Measurements from ENCODE around the gene SLC25A51. TPM values are rescaled to one million over a fixed set of nuclear protein-coding genes. Genes with fewer than 3 reads are reported as not detected.
A peak's percentile ranks its signal among the peaks of the same experiment; 100 is the strongest.
"Not testable (repeated sequence)": the region's sequence is repeated elsewhere in the genome, so short reads cannot be mapped to it uniquely, and the experiment has no call there.

Gene SLC25A51
- total RNA-seq, 2 donors from 2014 or later, result 30.3 to 32.4 TPM

- H3K27me3 Mint-ChIP-seq (ENCODE audit: low read depth), result no peaks in the 10 kb centered on the region
- no peak overlapping the region for H3K4me3 Mint-ChIP-seq
- no peaks in the 10 kb centered on the region for H3K9me3 Mint-ChIP-seq
- H3K36me3 Mint-ChIP-seq (ENCODE audit: insufficient read depth in 2 of 2), result no peaks in the 10 kb centered on the region
- H3K27ac Mint-ChIP-seq, result no peak overlapping the region
- peaks cover 6% of the 10 kb centered on the region for H3K4me1 Mint-ChIP-seq (ENCODE audit: low read depth)
- ATAC-seq (replicated peaks in 1 of 2), result no peak
- DNase-seq, result no peak
Observed at GRCh38 chr9:37911271-37911681, 7.3 kb upstream of the SLC25A51 start.

- DNase-seq (no peak), ATAC-seq (replicated peaks in 1 of 2) (no peak)
- no peaks in the 10 kb centered on the region for H3K9me3 Mint-ChIP-seq
- H3K36me3 Mint-ChIP-seq (ENCODE audit: insufficient read depth in 2 of 2), result no peaks in the 10 kb centered on the region
- H3K27ac Mint-ChIP-seq, result no peak overlapping the region
- no peak overlapping the region for H3K4me3 Mint-ChIP-seq
- H3K27me3 Mint-ChIP-seq (ENCODE audit: low read depth), result no peaks in the 10 kb centered on the region
- H3K4me1 Mint-ChIP-seq (ENCODE audit: low read depth), result peaks cover 6% of the 10 kb centered on the region
Observed at GRCh38 chr9:37910271-37910670, 6.3 kb upstream of the SLC25A51 start.

- H3K9me3 Mint-ChIP-seq; H3K36me3 Mint-ChIP-seq (ENCODE audit: insufficient read depth in 2 of 2); H3K27ac Mint-ChIP-seq; DNase-seq; H3K4me1 Mint-ChIP-seq (ENCODE audit: low read depth); ATAC-seq (replicated peaks in 1 of 2); H3K4me3 Mint-ChIP-seq; H3K27me3 Mint-ChIP-seq (ENCODE audit: low read depth): not testable (repeated sequence)
Observed at GRCh38 chr9:37909836-37910235, 5.9 kb upstream of the SLC25A51 start.

- Mint-ChIP-seq H3K4me1 (ENCODE audit: low read depth) (peaks cover 13% of the 10 kb centered on the region), H3K27ac (no peak overlapping the region), H3K9me3 (no peaks in the 10 kb centered on the region), H3K36me3 (ENCODE audit: insufficient read depth in 2 of 2) (no peaks in the 10 kb centered on the region), H3K27me3 (ENCODE audit: low read depth) (no peaks in the 10 kb centered on the region), H3K4me3 (no peak overlapping the region)
- DNase-seq (no peak), ATAC-seq (replicated peaks in 1 of 2) (no peak)
Observed at GRCh38 chr9:37909326-37909725, 5.4 kb upstream of the SLC25A51 start.

DNA sequence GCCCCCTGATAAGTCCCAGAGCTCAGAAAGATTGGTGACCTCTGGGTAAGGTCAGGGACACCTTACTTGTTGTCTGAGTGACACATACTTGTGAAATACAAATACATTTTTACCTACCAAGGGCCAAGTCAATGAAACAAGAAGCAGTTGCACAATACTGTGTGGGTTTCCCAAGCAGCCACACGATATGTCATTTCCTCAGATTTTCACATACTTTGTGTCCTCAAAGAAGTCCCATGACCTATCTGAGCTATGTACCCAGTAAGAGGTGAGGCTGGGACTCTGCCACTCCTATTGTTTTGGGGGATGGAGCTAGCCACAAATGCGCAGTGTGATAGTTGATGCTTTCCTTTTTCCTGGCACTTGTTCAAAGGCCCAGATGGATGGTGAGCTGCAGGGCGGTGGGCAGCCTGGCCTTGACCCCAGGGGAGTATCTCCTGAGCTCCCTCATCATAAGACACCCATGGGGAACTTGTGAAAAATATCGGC is 4.8 kb upstream of the SLC25A51 start:
- ATAC-seq (replicated peaks in 1 of 2) (no peak), DNase-seq (no peak)
- Mint-ChIP-seq H3K4me1 (ENCODE audit: low read depth) (peaks cover 14% of the 10 kb centered on the region), H3K36me3 (ENCODE audit: insufficient read depth in 2 of 2) (no peaks in the 10 kb centered on the region), H3K4me3 (no peak overlapping the region), H3K27ac (no peak overlapping the region), H3K27me3 (ENCODE audit: low read depth) (no peaks in the 10 kb centered on the region), H3K9me3 (no peaks in the 10 kb centered on the region)

DNA sequence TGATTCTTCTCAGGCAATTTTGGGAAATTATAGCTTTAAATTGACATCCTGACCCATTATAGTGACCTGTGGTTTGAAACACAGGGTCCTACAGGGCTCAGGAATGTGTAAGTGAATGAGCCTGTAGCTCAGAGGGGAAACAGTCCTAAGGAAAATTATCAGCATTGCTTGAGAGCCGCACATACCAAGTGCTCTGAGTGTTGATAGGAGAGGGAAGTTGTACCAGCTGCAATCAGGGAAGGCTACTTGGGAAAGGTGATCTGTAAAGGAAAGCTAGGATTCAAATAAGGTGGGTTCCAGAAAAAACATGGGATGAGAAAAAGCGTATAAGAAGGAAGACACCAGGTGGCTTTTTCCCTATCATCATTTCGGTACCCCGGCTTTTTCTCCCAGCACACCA is 4.4 kb upstream of the SLC25A51 start:
- ATAC-seq (replicated peaks in 1 of 2), result no peak
- no peak overlapping the region for H3K27ac Mint-ChIP-seq
- no peaks in the 10 kb centered on the region for H3K27me3 Mint-ChIP-seq (ENCODE audit: low read depth)
- no peaks in the 10 kb centered on the region for H3K9me3 Mint-ChIP-seq
- H3K4me3 Mint-ChIP-seq, result no peak overlapping the region
- DNase-seq, result no peak
- H3K36me3 Mint-ChIP-seq (ENCODE audit: insufficient read depth in 2 of 2), result no peaks in the 10 kb centered on the region
- peaks cover 10% of the 10 kb centered on the region for H3K4me1 Mint-ChIP-seq (ENCODE audit: low read depth)

DNA sequence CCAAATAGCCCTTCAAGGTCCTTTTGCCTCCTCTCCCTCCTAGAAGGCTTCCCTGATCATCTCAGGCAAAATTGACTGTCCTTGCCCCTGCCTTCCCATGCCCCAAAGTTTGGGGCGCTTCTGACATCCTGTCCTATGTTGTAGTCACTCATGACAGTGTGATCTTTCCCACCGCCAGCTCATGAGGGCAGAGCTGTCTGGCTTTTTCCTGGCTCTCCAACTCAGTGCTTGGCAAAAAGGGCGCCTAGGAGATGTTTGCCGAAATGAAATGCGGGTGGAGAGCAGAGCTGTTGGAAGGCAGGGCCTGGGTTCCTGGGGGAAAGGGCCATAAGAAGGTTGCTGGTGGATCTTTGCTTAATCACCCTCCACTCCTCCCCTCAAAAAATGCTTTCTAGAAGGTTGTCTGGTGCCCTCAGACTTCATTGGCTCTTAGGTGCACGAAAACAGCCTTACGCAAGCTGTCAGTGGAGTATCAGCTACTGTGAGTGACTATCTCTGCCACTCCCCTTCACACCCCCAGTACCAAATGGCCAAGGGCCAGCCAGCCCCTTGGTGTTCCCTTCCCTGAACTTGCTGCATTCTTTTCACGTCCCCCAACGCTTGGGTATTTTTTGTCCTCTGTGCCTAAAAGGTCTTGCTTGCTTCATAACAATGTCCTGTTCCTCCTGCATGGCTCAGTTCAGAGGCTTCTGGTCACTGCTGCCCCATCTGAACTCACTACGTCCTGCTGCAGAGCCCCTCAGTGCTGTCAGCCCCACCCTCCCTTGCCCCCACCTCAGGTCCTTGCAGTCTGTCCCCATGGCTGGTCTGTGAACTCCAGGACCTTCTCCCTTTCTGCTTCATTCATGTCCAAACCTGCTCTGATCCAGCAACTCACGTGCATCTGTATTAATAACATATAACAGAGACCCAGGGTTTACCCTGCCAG is 2.6 kb upstream of the SLC25A51 start:
- no peak for DNase-seq
- no peaks in the 10 kb centered on the region for H3K9me3 Mint-ChIP-seq
- peaks cover 26% of the 10 kb centered on the region for H3K4me1 Mint-ChIP-seq (ENCODE audit: low read depth)
- H3K4me3 Mint-ChIP-seq, result peak overlapping the region in 1 of 2 donors; percentile 9
- H3K27me3 Mint-ChIP-seq (ENCODE audit: low read depth), result no peaks in the 10 kb centered on the region
- no peak for ATAC-seq (replicated peaks in 1 of 2)
- no peaks in the 10 kb centered on the region for H3K36me3 Mint-ChIP-seq (ENCODE audit: insufficient read depth in 2 of 2)
- no peak overlapping the region for H3K27ac Mint-ChIP-seq

DNA sequence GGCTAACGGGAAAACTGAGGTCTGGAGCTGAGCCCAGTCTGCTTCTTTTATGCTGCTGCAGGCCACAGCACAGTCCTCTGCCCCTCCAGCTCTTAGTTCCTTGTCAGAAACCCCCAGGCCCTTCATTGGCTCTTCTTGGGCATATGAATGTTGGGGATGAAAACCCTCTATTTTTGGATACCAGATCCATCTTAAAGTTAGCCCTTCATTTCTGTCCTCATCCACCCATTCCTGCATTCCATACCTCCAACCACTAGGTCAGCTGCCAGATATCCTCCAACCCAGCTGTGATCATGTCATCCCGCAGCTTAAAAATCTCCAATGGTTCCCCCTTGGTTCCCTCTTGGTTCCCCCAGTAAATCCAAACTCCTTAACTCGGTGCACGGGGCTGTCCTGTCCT is 1.8 kb upstream of the SLC25A51 start:
- no peaks in the 10 kb centered on the region for H3K27me3 Mint-ChIP-seq (ENCODE audit: low read depth)
- ATAC-seq (replicated peaks in 1 of 2) (no peak), DNase-seq (no peak)
- no peak overlapping the region for H3K27ac Mint-ChIP-seq
- peaks cover 28% of the 10 kb centered on the region for H3K4me1 Mint-ChIP-seq (ENCODE audit: low read depth)
- H3K9me3 Mint-ChIP-seq, result no peaks in the 10 kb centered on the region
- H3K4me3 Mint-ChIP-seq, result peak overlapping the region in 1 of 2 donors; percentile 9
- peaks cover 0 to 1% of the 10 kb centered on the region in 2 donors for H3K36me3 Mint-ChIP-seq (ENCODE audit: insufficient read depth in 2 of 2)

DNA sequence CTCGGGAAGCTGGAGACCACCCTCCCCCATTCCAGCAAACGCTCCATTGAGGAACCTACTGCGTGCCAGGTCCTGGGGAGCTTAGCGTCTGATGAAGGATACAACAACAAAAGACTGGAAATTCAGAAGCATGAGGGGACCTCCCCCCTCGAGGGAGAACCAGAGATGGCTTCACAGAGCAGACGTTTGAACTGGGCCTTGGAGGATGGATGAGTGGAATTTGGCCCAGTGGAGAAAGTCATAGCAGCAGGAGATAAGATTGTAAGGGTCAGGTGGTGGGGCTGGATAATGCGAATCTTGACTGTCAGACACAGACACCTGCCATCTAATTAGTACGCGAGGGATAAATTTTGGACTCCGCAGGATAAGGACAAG is 1.2 kb upstream of the SLC25A51 start:
- Mint-ChIP-seq H3K9me3 (no peaks in the 10 kb centered on the region), H3K4me3 (peak overlapping the region; percentile 28 to 86), H3K36me3 (ENCODE audit: insufficient read depth in 2 of 2) (peaks cover 0 to 3% of the 10 kb centered on the region in 2 donors), H3K27ac (no peak overlapping the region), H3K4me1 (ENCODE audit: low read depth) (peaks cover 30% of the 10 kb centered on the region), H3K27me3 (ENCODE audit: low read depth) (no peaks in the 10 kb centered on the region)
- DNase-seq (no peak), ATAC-seq (replicated peaks in 1 of 2) (no peak)

DNA sequence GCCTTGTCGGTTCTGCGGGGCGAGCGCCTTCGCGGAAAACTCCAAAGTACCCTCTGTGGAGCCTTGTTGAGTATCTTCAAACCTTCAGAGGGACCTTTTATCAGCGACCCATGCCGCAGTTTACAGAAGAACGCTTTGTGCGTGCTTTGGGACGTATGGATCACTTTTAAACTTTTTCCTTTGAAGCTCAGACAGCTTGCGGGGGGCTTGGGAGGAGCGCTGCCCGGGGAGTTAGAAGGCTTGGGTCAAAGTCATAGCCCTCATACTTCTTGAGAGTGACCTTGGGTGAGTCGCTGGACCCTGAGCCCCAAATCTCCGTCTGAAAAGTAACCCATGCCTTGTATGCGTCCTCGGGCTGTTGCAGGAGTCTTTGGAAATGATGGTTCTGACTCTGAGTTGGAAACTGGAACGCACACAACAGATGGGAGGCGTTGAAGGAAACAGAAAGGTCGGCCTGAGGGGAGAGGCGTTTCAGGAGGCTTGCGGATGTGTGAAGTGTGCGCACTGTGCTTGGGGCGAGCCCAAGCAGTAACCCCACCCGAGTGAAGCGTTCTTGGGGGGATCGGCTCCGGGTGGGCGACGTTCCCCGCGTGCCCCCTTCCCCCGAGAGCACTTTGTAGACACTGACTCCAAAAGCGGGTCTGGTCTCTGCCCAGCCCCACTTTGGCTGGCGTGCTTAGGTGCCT is 661 bp upstream of the SLC25A51 start:
- peak overlapping the region; percentile 86 to 92 for H3K4me3 Mint-ChIP-seq
- DNase-seq (peak in 1 of 2 donors; percentile 10), ATAC-seq (replicated peaks in 1 of 2) (no peak)
- H3K27me3 Mint-ChIP-seq (ENCODE audit: low read depth), result no peaks in the 10 kb centered on the region
- peaks cover 30% of the 10 kb centered on the region for H3K4me1 Mint-ChIP-seq (ENCODE audit: low read depth)
- H3K9me3 Mint-ChIP-seq, result no peaks in the 10 kb centered on the region
- peaks cover 0 to 3% of the 10 kb centered on the region in 2 donors for H3K36me3 Mint-ChIP-seq (ENCODE audit: insufficient read depth in 2 of 2)
- peak overlapping the region; percentile 96 for H3K27ac Mint-ChIP-seq

GRCh38 chr9:37902796-37903646 is 906 bp downstream of the SLC25A51 start:
- peaks cover 30% of the 10 kb centered on the region for H3K4me1 Mint-ChIP-seq (ENCODE audit: low read depth)
- no peak for DNase-seq

GRCh38 chr9:37902131-37902530 is 1.8 kb downstream of the SLC25A51 start:
- peaks cover 0 to 15% of the 10 kb centered on the region in 2 donors for H3K36me3 Mint-ChIP-seq (ENCODE audit: insufficient read depth in 2 of 2)
- peak overlapping the region in 1 of 2 donors; percentile 92 for H3K4me3 Mint-ChIP-seq
- ATAC-seq (replicated peaks in 1 of 2) (no peak), DNase-seq (no peak)
- H3K27me3 Mint-ChIP-seq (ENCODE audit: low read depth), result no peaks in the 10 kb centered on the region
- no peak overlapping the region for H3K27ac Mint-ChIP-seq
- H3K4me1 Mint-ChIP-seq (ENCODE audit: low read depth), result peaks cover 30% of the 10 kb centered on the region
- H3K9me3 Mint-ChIP-seq, result no peaks in the 10 kb centered on the region

More at GRCh38 chr9:37902796-37903646, 906 bp downstream of the SLC25A51 start:
- Mint-ChIP-seq H3K9me3 (no peaks in the 10 kb centered on the region), H3K4me3 (peak overlapping the region; percentile 86 to 92), H3K27ac (peak overlapping the region; percentile 88), H3K27me3 (ENCODE audit: low read depth) (no peaks in the 10 kb centered on the region), H3K36me3 (ENCODE audit: insufficient read depth in 2 of 2) (peaks cover 0 to 11% of the 10 kb centered on the region in 2 donors)
- peak; percentile 3 to 27 for ATAC-seq (replicated peaks in 1 of 2)

All from activated T-cell treated with anti-CD3 and anti-CD28 coated beads, Interleukin-2, amount 50 U/mL, for 72 hours (primary cell).